ENCODE results near the gene RPP14. TPM values are rescaled to one million over a fixed set of nuclear protein-coding genes. Genes with fewer than 3 reads are reported as not detected.
"Not testable (repeated sequence)": the region's sequence is repeated elsewhere in the genome, so short reads cannot be mapped to it uniquely, and the experiment has no call there.

The RPP14 gene
- polyA plus RNA-seq, 4 donors = 19.4 to 22.8 (median 21.2) TPM

GRCh38 chr3:58329922-58330413, 23.9 kb downstream of the RPP14 start:
- DNase-seq (ENCODE audit: low read depth in 4 of 4, low spot score in 3 of 4) = no peak

GRCh38 chr3:58331593-58332152, 25.6 kb downstream of the RPP14 start:
- no peak for DNase-seq (ENCODE audit: low read depth in 4 of 4, low spot score in 3 of 4)

GRCh38 chr3:58332575-58333188, 26.6 kb downstream of the RPP14 start, which contains the start of gene PXK:
PXK (plus strand) TSS chr3:58332892; CDS start chr3:58332989, 97 bp downstream.
- DNase-seq (ENCODE audit: low read depth in 4 of 4, low spot score in 3 of 4) = peak; percentile 44 to 59 (median 58)

- DNase-seq (ENCODE audit: low read depth in 4 of 4, low spot score in 3 of 4) = no peak
These were observed 27.4 kb downstream of the RPP14 start for GRCh38 chr3:58333206-58334012.

- no peak for DNase-seq (ENCODE audit: low read depth in 4 of 4, low spot score in 3 of 4)
These were observed 27.9 kb downstream of the RPP14 start for GRCh38 chr3:58334013-58334321.

GRCh38 chr3:58334506-58334884, 28.4 kb downstream of the RPP14 start:
- DNase-seq (ENCODE audit: low read depth in 4 of 4, low spot score in 3 of 4) = no peak

GRCh38 chr3:58335652-58335947, 29.6 kb downstream of the RPP14 start:
- DNase-seq (ENCODE audit: low read depth in 4 of 4, low spot score in 3 of 4) = no peak

GRCh38 chr3:58336135-58336882, 30.3 kb downstream of the RPP14 start:
- DNase-seq (ENCODE audit: low read depth in 4 of 4, low spot score in 3 of 4) = no peak

- DNase-seq (ENCODE audit: low read depth in 4 of 4, low spot score in 3 of 4) = no peak
These were observed 31.1 kb downstream of the RPP14 start for GRCh38 chr3:58337190-58337589.

GRCh38 chr3:58339146-58339545, 33.1 kb downstream of the RPP14 start:
- not testable (repeated sequence) for DNase-seq (ENCODE audit: low read depth in 4 of 4, low spot score in 3 of 4)

GRCh38 chr3:58340594-58341244, 34.7 kb downstream of the RPP14 start:
- DNase-seq (ENCODE audit: low read depth in 4 of 4, low spot score in 3 of 4) = no peak

- no peak for DNase-seq (ENCODE audit: low read depth in 4 of 4, low spot score in 3 of 4)
These were observed 35.3 kb downstream of the RPP14 start for GRCh38 chr3:58341376-58341775.

- DNase-seq (ENCODE audit: low read depth in 4 of 4, low spot score in 3 of 4) = no peak
These were observed 36.6 kb downstream of the RPP14 start for GRCh38 chr3:58342676-58343075.

- no peak for DNase-seq (ENCODE audit: low read depth in 4 of 4, low spot score in 3 of 4)
These were observed 39.4 kb downstream of the RPP14 start for GRCh38 chr3:58345457-58345856.

- DNase-seq (ENCODE audit: low read depth in 4 of 4, low spot score in 3 of 4) = no peak
These were observed 40.3 kb downstream of the RPP14 start for GRCh38 chr3:58346368-58346767.

- DNase-seq (ENCODE audit: low read depth in 4 of 4, low spot score in 3 of 4) = no peak
These were observed 41.9 kb downstream of the RPP14 start for GRCh38 chr3:58347984-58348383.

GRCh38 chr3:58349792-58350626, 44.0 kb downstream of the RPP14 start:
- DNase-seq (ENCODE audit: low read depth in 4 of 4, low spot score in 3 of 4) = no peak

- no peak for DNase-seq (ENCODE audit: low read depth in 4 of 4, low spot score in 3 of 4)
These were observed 44.6 kb downstream of the RPP14 start for GRCh38 chr3:58350627-58351013.

GRCh38 chr3:58351920-58352319, 45.9 kb downstream of the RPP14 start:
- no peak for DNase-seq (ENCODE audit: low read depth in 4 of 4, low spot score in 3 of 4)

- DNase-seq (ENCODE audit: low read depth in 4 of 4, low spot score in 3 of 4) = no peak
These were observed 46.6 kb downstream of the RPP14 start for GRCh38 chr3:58352626-58353025.
